Pons (tissue), 1 donor: ENCODE results near the gene HECW1.
"Not testable (repeated sequence)": the region's sequence is repeated elsewhere in the genome, so short reads cannot be mapped to it uniquely, and the experiment has no call there.

ENCODE experiments used
- DNase-seq: peaks from one replicate; pipeline ENCODE4 v3.0.0-alpha.2; 2016; ENCODE audit warnings: low spot score

HECW1 gene

GRCh38 chr7:43311052-43311451 lies 198.6 kb downstream of the HECW1 start:
- no peak for DNase-seq

GRCh38 chr7:43311694-43312093 lies 199.2 kb downstream of the HECW1 start:
- no peak for DNase-seq

DNA sequence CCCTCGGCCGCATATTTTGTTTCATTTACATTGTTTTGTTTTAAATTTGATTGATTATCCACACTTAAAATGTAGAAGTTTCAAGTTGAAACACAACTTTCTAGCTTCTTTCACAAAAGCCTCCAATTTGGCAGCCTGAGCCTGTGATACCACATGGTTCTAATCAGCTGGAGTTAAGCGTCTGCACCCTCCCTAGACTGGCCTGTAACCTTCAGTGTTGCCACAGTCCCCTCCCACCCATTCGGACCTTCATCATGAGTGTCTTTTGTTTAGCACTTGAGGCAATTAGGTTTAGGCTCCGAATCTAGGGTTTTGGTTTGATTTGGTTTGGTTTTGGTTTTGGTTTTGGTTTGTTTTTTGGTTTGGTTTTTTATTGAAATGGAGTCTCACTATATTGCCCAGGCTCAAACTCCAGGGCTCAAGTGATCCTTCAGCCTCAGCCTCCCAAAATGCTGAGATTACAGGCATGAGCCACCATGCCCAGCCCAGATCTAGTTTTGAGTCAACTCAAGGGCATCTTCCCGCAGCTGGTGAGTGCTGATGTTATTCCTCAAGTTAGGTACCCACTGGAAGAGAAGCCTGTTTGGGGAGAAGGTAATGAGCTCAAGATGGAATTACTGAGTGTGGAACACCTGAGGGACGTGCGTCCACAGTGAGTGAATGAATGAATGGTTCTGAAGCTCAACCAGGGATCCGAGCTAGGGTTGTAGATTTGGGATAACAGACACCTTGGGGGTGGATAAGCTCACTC lies 201.4 kb downstream of the HECW1 start:
- no peak for DNase-seq

DNA sequence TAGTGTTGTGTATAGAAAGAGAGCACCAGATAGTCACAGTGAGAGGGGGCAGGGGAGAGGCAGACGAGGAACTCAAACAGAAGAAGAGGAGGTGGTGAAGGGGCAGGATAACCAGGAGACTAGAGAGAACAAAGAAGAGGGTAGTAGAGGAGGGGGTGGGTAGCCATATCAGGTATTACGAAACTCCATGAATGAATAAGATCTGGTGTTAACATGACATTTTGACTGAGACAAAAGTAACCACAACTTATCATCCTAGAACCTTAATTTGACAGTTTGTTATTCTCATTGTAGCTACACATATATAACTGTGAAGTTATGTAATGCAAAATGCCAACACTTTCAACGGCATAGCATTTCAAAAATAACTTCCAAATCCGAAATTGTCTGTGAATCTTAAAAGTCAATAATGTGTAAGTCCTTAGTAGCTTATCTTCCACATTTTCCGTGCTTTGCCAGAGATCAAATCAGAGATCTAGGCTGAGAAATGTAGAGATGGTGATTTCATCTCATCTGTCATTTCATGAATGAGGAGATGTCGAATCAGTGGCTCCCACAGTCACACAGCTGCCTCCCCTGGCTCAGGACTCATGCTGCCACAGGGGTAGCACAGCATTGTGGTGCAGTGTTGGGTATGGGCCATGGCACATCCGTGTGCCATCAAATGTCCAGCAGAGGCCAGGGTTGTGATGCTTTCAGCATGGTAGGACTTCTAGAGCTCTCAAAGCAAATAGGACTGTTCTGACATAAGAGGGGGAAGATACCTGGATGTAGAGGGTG lies 202.1 kb downstream of the HECW1 start:
- no peak for DNase-seq

- DNase-seq = no peak
Observed at GRCh38 chr7:43317075-43317474, 204.6 kb downstream of the HECW1 start.

- no peak for DNase-seq
Observed at GRCh38 chr7:43318188-43318770, 205.8 kb downstream of the HECW1 start.

DNA sequence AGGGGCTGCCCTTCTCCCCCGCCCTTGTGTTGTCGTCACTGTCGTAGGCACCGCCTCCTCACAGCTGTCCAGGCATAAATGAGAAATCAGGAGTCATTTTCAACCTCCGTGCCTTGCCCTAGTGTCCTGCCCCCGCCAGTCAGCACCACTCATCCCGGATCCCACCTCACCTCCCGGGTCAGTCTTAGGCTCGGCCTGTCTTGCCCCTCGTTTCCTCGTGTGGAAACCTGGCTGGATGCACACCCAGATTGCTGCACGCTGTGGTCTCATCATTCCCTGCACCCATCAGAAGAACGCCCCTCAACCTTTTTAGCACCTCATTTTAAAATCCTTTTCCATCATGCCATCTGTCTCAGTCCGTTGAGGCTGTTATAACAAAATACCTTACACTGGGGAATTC lies 213.1 kb downstream of the HECW1 start:
- no peak for DNase-seq

DNA sequence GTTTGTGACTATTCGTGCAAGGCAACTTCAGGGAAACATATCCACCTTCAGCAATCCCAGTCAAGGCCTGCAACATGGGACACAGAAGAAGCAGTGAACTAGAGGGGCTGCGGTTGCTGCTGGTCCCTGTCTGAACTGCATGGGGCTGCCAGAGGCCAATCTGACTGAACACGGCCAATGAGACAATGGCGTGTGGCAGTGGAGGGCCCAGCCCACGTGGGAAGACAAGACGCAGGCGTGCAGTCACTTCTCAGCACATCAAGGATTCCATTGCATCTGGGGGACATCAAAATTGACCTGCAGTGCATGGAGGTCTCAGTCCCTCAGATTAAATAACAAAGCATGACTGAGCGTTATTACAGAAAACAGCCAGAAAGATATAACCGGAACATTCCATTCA lies 215.9 kb downstream of the HECW1 start:
- DNase-seq = no peak

- DNase-seq = no peak
Observed at GRCh38 chr7:43328785-43329380, 216.4 kb downstream of the HECW1 start.

GRCh38 chr7:43332193-43332796 lies 219.8 kb downstream of the HECW1 start:
- DNase-seq = no peak

GRCh38 chr7:43337191-43337590 lies 224.7 kb downstream of the HECW1 start:
- DNase-seq = no peak

DNA sequence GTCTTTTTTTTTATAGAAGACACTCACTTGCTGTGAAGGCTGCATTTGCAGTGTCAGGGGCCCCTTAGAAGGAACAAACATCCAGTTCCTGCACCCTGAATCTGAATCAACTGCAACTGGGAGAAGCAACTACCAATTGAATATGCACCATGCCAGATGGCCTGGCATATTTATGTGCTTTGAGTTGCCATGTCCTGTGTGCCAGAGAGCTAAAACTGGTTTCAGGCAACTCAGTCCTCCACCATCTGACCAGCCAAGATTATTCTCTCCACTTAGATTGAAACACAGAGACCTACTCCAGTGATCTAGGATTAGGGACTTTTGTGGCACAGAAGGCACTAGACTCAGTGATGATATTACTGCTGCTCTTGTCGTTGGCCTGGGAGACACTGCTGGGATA lies 225.4 kb downstream of the HECW1 start:
- no peak for DNase-seq

- no peak for DNase-seq
Observed at GRCh38 chr7:43341132-43341531, 228.7 kb downstream of the HECW1 start.

- not testable (repeated sequence) for DNase-seq
Observed at GRCh38 chr7:43343417-43343816, 231.0 kb downstream of the HECW1 start.

DNA sequence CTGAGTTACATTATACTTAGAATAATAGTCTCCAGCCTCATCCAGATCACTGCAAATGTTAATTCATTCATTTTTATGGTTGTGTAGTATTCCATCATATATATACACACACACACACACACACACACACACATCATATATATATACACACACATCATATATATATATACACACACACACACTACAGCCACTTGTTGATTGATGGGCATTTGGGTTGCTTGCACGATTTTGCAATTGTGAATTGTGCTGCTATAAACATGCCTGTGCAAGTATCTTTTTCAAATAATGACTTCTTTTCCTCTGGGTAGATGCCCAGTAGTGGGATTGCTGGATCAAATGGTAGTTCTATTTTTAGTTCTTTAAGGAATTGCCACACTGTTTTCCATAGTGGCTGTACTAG lies 233.2 kb downstream of the HECW1 start:
- DNase-seq = not testable (repeated sequence)

- DNase-seq = no peak
Observed at GRCh38 chr7:43351683-43352082, 239.2 kb downstream of the HECW1 start.

GRCh38 chr7:43353902-43354301 lies 241.5 kb downstream of the HECW1 start:
- DNase-seq = no peak

DNA sequence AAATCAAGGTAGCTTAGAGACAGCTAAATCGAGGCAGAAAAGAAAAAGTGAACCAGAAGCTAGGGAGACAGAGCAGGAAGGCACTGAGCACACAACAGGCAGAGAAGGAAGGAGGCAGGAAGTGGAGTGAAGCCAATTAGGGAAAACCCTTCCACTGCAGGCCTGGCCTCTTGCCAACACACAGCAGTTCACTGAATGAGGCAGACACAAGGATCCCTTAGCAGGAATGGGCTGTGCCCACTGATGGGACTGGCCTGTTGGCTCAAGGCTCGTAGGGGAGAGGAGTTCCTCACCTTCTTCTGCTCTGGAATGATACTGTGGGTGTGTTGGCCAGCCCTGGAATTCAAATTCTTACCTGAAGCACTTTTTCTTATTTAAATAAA lies 250.2 kb downstream of the HECW1 start:
- no peak for DNase-seq

DNA sequence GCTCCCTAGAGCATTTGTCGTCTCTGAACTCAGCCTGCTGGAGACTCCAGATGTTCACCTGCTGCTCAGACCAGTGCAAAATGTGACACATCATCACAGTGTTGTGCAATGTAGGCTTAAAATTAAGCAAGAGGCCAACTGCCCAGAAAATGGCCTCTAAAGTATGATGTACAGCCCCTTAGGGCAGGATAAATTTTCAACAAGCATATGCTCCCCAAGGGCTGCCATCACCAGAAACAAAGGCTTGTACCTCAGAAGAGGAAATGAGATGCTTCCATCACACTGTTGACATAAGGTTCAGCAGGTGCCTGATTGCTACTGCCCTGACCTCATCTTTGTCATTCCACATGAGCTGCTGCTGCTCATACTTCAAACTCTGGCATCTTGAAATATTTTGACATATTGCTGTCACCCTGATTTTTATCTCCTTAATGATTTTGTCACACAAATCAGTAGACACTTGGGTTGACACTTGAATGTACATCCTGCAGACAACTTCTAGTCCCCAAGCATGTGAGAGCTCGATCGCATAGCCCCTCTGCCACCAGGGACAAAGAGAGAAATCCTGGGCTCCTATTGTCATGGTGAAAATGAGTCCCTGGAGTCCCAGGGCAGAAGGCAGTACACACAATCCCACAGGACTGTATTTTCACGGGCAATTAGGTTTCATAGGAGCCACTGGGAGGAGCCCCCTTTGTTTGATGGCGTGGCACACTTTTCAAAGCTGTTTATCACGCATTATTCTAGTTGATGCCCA lies 250.8 kb downstream of the HECW1 start:
- no peak for DNase-seq

- DNase-seq = no peak
Observed at GRCh38 chr7:43364391-43364790, 251.9 kb downstream of the HECW1 start.

- no peak for DNase-seq
Observed at GRCh38 chr7:43372676-43373355, 260.4 kb downstream of the HECW1 start.
